DND-41 (cell line): ENCODE results near the gene HDAC4.

Experiments
- ATAC-seq: fragments of 200-7000 bp; cut with Tn5 transposase; 3 replicates; pipeline ENCODE4 v1.9.1; 2021; ENCODE audit warnings: low read depth; ENCODE audit not compliant: insufficient read depth
- DNase-seq: peaks from one replicate; pipeline ENCODE4 v3.0.0-alpha.2; 2020
- H2AFZ ChIP-seq: 2 replicates; pipeline ENCODE4 v1.6.0; 2012; ENCODE audit warnings: low read depth, low read length
- H3K27ac ChIP-seq: 2 replicates; pipeline ENCODE4 v1.5.1; 2012; ENCODE audit warnings: low read length, inconsistent platforms
- H3K27me3 ChIP-seq: fragments of 200-600 bp; sonication (generic); 2 replicates; pipeline ENCODE4 v1.6.0; 2012; ENCODE audit warnings: low read length, mild to moderate bottlenecking, inconsistent platforms; ENCODE audit not compliant: insufficient read depth, poor library complexity
- H3K36me3 ChIP-seq: 2 replicates; pipeline ENCODE4 v1.5.1; 2012; ENCODE audit warnings: low read length, inconsistent platforms; ENCODE audit not compliant: insufficient read depth
- H3K4me1 ChIP-seq: 2 replicates; pipeline ENCODE4 v1.5.1; 2012; ENCODE audit warnings: mild to moderate bottlenecking, low read length; ENCODE audit not compliant: insufficient read depth
- H3K4me2 ChIP-seq: 2 replicates; pipeline ENCODE4 v1.6.0; 2012; ENCODE audit warnings: mild to moderate bottlenecking, moderate library complexity, low read length, inconsistent platforms; ENCODE audit not compliant: insufficient read depth
- H3K4me3 ChIP-seq, 2 experiments: fragments of 200-600 bp in 1 of 2; shearing (Covaris generic) in 1 of 2; 2 replicates each; pipeline ENCODE4 v1.5.1; 2012 to 2016; ENCODE audit warnings: inconsistent platforms in 2 of 2, low read length in 2 of 2, mild to moderate bottlenecking in 2 of 2, low read depth in 1 of 2, moderate library complexity in 1 of 2
- H3K79me2 ChIP-seq: 2 replicates; pipeline ENCODE4 v1.6.0; 2012; ENCODE audit warnings: low read length, inconsistent platforms; ENCODE audit not compliant: insufficient read depth
- H3K9ac ChIP-seq: 2 replicates; pipeline ENCODE4 v1.6.0; 2012; ENCODE audit warnings: low read depth, mild to moderate bottlenecking, inconsistent platforms, low read length, moderate library complexity
- H3K9me3 ChIP-seq: 2 replicates; pipeline ENCODE4 v1.5.1; 2012; ENCODE audit warnings: low read length, moderate library complexity, mild to moderate bottlenecking, inconsistent platforms; ENCODE audit not compliant: insufficient read depth, severe bottlenecking
- H4K20me1 ChIP-seq: 2 replicates; pipeline ENCODE4 v1.6.0; 2012; ENCODE audit warnings: low read length; ENCODE audit not compliant: insufficient read depth
- EZH2 ChIP-seq: IDR thresholded peaks from 3 replicates; pipeline ENCODE4 v1.6.1; 2012; ENCODE audit warnings: borderline replicate concordance, low read depth, mild to moderate bottlenecking, moderate library complexity, low read length, inconsistent platforms; ENCODE audit not compliant: severe bottlenecking
- TF ChIP-seq, protein P1 (sequence below): IDR thresholded peaks from 2 replicates; pipeline ENCODE4 v1.5.1; 2012; ENCODE audit warnings: borderline replicate concordance, low read length, moderate library complexity, mild to moderate bottlenecking; ENCODE audit not compliant: poor library complexity, severe bottlenecking; ENCODE audit errors: extremely low read depth

The HDAC4 gene

GRCh38 chr2:239064891-239065290 lies 335.9 kb downstream of the HDAC4 start:
- Histone ChIP-seq H3K4me1 (no peaks in the 10 kb centered on the region), H3K27me3 (no peaks in the 10 kb centered on the region), H4K20me1 (peaks cover 37% of the 10 kb centered on the region), H3K36me3 (peaks cover 90% of the 10 kb centered on the region), H3K9ac (no peak overlapping the region), H3K27ac (no peak overlapping the region), H2AFZ (no peak overlapping the region), H3K9me3 (no peaks in the 10 kb centered on the region), H3K4me2 (no peak overlapping the region), H3K79me2 (no peaks in the 10 kb centered on the region; the same call in 1 of the 2 replicates), H3K4me3 (no peak overlapping the region)
- no peak for DNase-seq
- TF ChIP-seq, protein P1, sequence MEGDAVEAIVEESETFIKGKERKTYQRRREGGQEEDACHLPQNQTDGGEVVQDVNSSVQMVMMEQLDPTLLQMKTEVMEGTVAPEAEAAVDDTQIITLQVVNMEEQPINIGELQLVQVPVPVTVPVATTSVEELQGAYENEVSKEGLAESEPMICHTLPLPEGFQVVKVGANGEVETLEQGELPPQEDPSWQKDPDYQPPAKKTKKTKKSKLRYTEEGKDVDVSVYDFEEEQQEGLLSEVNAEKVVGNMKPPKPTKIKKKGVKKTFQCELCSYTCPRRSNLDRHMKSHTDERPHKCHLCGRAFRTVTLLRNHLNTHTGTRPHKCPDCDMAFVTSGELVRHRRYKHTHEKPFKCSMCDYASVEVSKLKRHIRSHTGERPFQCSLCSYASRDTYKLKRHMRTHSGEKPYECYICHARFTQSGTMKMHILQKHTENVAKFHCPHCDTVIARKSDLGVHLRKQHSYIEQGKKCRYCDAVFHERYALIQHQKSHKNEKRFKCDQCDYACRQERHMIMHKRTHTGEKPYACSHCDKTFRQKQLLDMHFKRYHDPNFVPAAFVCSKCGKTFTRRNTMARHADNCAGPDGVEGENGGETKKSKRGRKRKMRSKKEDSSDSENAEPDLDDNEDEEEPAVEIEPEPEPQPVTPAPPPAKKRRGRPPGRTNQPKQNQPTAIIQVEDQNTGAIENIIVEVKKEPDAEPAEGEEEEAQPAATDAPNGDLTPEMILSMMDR = no peak
- TF ChIP-seq EZH2 = no peak
- no peak for ATAC-seq

GRCh38 chr2:239064253-239064652 lies 336.6 kb downstream of the HDAC4 start:
- DNase-seq (no peak), ATAC-seq (no peak)
- Histone ChIP-seq H2AFZ (no peak overlapping the region), H3K9ac (no peak overlapping the region), H3K27me3 (no peaks in the 10 kb centered on the region), H3K9me3 (no peaks in the 10 kb centered on the region), H3K79me2 (no peaks in the 10 kb centered on the region; the same call in 1 of the 2 replicates), H3K4me1 (no peaks in the 10 kb centered on the region), H4K20me1 (peaks cover 38% of the 10 kb centered on the region), H3K36me3 (peaks cover 92% of the 10 kb centered on the region), H3K27ac (no peak overlapping the region), H3K4me3 (no peak overlapping the region), H3K4me2 (no peak overlapping the region)
- TF ChIP-seq, protein P1 = no peak
- TF ChIP-seq EZH2 = no peak

DNA sequence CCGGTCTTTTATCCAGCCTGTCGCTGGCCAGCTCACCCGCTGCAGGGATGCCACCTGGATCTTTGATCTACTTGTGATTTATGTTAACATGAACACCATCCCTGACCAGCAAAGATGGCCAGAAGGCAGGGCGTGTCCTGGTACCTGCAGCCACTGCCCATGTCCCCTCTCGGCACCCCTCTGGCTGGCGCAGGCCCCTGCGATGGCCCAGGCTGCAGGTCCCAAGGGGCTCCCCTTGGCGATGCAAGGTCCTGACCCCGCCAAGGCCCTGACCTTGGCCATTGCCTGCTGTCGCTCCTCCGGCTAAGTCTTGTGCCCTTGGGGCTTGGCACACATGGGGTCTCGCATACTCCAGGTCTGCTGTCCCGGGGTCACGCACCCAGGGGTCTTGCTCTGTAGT lies 338.1 kb downstream of the HDAC4 start:
- ATAC-seq (no peak), DNase-seq (no peak)
- no peaks in the 10 kb centered on the region for H3K79me2 ChIP-seq
- H3K27me3 ChIP-seq = no peaks in the 10 kb centered on the region
- TF ChIP-seq, protein P1 = no peak
- TF ChIP-seq EZH2 = no peak
- H3K9me3 ChIP-seq = no peaks in the 10 kb centered on the region
- H3K36me3 ChIP-seq = peaks cover 97% of the 10 kb centered on the region
- no peak overlapping the region for H2AFZ ChIP-seq
- H3K4me3 ChIP-seq = no peak overlapping the region
- no peak overlapping the region for H3K4me2 ChIP-seq
- H4K20me1 ChIP-seq = peaks cover 51% of the 10 kb centered on the region
- no peaks in the 10 kb centered on the region for H3K4me1 ChIP-seq
- H3K9ac ChIP-seq = no peak overlapping the region
- H3K27ac ChIP-seq = no peak overlapping the region
